ENCODE results near the gene ACE2. TPM values are rescaled to one million over a fixed set of nuclear protein-coding genes. Genes with fewer than 3 reads are reported as not detected.

The ACE2 gene
- total and polyA plus RNA-seq, 2 donors (not counting 1 experiment from before 2014, with no cell fraction given) = not detected

DNA sequence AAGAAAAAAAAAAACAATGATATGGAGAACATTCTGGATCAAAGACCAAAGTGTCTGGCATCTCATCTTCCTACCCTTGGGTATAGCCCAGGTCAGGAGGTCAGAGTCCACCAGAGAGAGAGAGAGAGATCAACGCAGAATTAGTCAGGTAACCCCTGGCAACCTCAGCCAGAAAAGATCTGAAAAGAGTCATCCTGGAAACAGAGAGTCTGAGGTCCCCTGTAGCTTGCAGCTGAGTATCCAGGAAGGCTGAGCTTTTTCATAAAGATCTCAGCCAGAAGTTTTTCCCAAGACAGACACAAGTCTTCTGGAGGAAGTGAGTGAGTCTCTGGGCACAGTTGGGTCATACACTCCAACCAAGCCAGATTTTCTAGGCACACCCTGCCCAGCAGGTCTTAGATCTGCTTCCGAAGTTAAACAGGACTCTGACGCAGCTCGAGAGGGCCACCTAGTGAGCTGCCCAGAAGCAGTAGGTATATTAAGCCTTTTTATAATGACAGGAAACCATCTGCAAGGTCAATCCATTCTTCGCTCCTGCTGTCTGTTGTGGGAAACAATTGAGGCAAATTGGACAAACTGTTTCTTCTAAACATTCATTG, 35.7 kb downstream of the ACE2 start:
- H3K4me1 Mint-ChIP-seq = no peaks in the 10 kb centered on the region
- Histone ChIP-seq H3K4me1 (ENCODE audit: control insufficient read depth in 2 of 2, insufficient read depth in 2 of 2, low read length in 2 of 2) (no peaks in the 10 kb centered on the region), H3K27ac (ENCODE audit: low read length in 2 of 2) (no peak overlapping the region), H3K4me3 (ENCODE audit: control extremely low read depth in 1 of 5, extremely low read depth in 1 of 5, insufficient read depth in 1 of 5, low read depth in 2 of 5, low read length in 4 of 5) (no peak overlapping the region), H3K36me3 (replicated peaks in 1 of 2; ENCODE audit: control extremely low read depth in 1 of 2, control insufficient read depth in 1 of 2, extremely low read depth in 1 of 2, insufficient read depth in 2 of 2, low read length in 1 of 2) (no peaks in the 10 kb centered on the region), H3K9ac (ENCODE audit: low read length) (no peak overlapping the region), H3K79me2 (ENCODE audit: control insufficient read depth, insufficient read depth, low read length) (no peaks in the 10 kb centered on the region), H2AFZ (ENCODE audit: insufficient read depth, low read depth, low read length, poor library complexity, severe bottlenecking) (no peak overlapping the region), H4K20me1 (ENCODE audit: control insufficient read depth, insufficient read depth, low read length, poor library complexity, severe bottlenecking) (no peaks in the 10 kb centered on the region), H3K9me3 (ENCODE audit: control extremely low read depth in 1 of 3, control insufficient read depth in 2 of 3, insufficient read depth in 1 of 3, low read length in 2 of 3) (no peaks in the 10 kb centered on the region), H3K27me3 (replicated peaks in 1 of 4; ENCODE audit: control extremely low read depth in 1 of 4, control insufficient read depth in 3 of 4, insufficient read depth in 4 of 4, low read length in 3 of 4) (peaks cover 0 to 2% (median 0%) of the 10 kb centered on the region in 4 experiments), H3K4me2 (replicated peaks; ENCODE audit: low read depth, low read length, poor library complexity, severe bottlenecking) (no peak overlapping the region)
- whole genome bisulfite sequencing (ENCODE audit: insufficient coverage) = 0% methylated on average over 3 of the region's 5 CpGs
- POLR2A ChIA-PET = no interaction called here
- no peak overlapping the region for H3K27ac Mint-ChIP-seq
- H3K9me3 Mint-ChIP-seq (ENCODE audit: insufficient read depth) = no peaks in the 10 kb centered on the region
- no peak for TF ChIP-seq EZH2 (IDR thresholded peaks at IDR 0.05; ENCODE audit: borderline replicate concordance, insufficient read depth, low read depth, low read length, poor library complexity, severe bottlenecking)
- TF ChIP-seq, protein P1, sequence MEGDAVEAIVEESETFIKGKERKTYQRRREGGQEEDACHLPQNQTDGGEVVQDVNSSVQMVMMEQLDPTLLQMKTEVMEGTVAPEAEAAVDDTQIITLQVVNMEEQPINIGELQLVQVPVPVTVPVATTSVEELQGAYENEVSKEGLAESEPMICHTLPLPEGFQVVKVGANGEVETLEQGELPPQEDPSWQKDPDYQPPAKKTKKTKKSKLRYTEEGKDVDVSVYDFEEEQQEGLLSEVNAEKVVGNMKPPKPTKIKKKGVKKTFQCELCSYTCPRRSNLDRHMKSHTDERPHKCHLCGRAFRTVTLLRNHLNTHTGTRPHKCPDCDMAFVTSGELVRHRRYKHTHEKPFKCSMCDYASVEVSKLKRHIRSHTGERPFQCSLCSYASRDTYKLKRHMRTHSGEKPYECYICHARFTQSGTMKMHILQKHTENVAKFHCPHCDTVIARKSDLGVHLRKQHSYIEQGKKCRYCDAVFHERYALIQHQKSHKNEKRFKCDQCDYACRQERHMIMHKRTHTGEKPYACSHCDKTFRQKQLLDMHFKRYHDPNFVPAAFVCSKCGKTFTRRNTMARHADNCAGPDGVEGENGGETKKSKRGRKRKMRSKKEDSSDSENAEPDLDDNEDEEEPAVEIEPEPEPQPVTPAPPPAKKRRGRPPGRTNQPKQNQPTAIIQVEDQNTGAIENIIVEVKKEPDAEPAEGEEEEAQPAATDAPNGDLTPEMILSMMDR (IDR thresholded peaks at IDR 0.05) = no peak
- intact Hi-C loops (cut with micrococcal nuclease) = no loop called here
- no peak for ATAC-seq (ENCODE audit: low read depth)
- peaks cover 5% of the 10 kb centered on the region for H3K27me3 Mint-ChIP-seq
- H3K4me3 Mint-ChIP-seq = no peak overlapping the region
- CTCF ChIA-PET = no interaction called here
- no peak for DNase-seq

DNA sequence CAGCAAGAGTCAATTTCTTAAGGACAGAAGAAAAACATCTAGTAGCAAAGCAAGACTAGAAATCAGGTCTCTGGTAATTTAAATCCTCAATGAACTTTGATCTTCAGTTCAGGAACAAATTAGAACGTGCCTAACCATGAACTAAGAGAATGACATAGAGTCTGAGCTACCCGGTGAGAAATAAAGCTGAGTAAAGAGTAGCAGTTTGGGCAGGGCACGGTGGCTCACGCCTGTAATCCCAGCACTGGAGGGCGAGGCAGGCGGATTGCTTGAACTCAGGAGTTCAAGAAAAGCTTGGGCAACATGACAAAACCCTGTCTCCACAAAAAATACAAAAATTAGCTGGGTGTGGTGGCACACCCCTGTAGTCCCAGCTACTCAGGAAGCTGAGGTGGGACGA, 37.7 kb downstream of the ACE2 start:
- POLR2A ChIA-PET = no interaction called here
- Histone ChIP-seq H2AFZ (ENCODE audit: insufficient read depth, low read depth, low read length, poor library complexity, severe bottlenecking) (no peak overlapping the region), H3K4me1 (ENCODE audit: control insufficient read depth in 2 of 2, insufficient read depth in 2 of 2, low read length in 2 of 2) (no peaks in the 10 kb centered on the region), H3K36me3 (replicated peaks in 1 of 2; ENCODE audit: control extremely low read depth in 1 of 2, control insufficient read depth in 1 of 2, extremely low read depth in 1 of 2, insufficient read depth in 2 of 2, low read length in 1 of 2) (no peaks in the 10 kb centered on the region), H3K4me3 (ENCODE audit: control extremely low read depth in 1 of 5, extremely low read depth in 1 of 5, insufficient read depth in 1 of 5, low read depth in 2 of 5, low read length in 4 of 5) (no peak overlapping the region), H3K79me2 (ENCODE audit: control insufficient read depth, insufficient read depth, low read length) (no peaks in the 10 kb centered on the region), H3K9ac (ENCODE audit: low read length) (no peak overlapping the region), H3K9me3 (ENCODE audit: control extremely low read depth in 1 of 3, control insufficient read depth in 2 of 3, insufficient read depth in 1 of 3, low read length in 2 of 3) (no peaks in the 10 kb centered on the region), H3K4me2 (replicated peaks; ENCODE audit: low read depth, low read length, poor library complexity, severe bottlenecking) (no peak overlapping the region), H4K20me1 (ENCODE audit: control insufficient read depth, insufficient read depth, low read length, poor library complexity, severe bottlenecking) (no peaks in the 10 kb centered on the region), H3K27me3 (replicated peaks in 1 of 4; ENCODE audit: control extremely low read depth in 1 of 4, control insufficient read depth in 3 of 4, insufficient read depth in 4 of 4, low read length in 3 of 4) (no peaks in the 10 kb centered on the region), H3K27ac (ENCODE audit: low read length in 2 of 2) (no peak overlapping the region)
- H3K4me1 Mint-ChIP-seq = no peaks in the 10 kb centered on the region
- intact Hi-C loops (cut with micrococcal nuclease) = no loop called here
- ATAC-seq (ENCODE audit: low read depth) (no peak), DNase-seq (no peak)
- H3K27me3 Mint-ChIP-seq = peaks cover 5% of the 10 kb centered on the region
- TF ChIP-seq EZH2 (IDR thresholded peaks at IDR 0.05; ENCODE audit: borderline replicate concordance, insufficient read depth, low read depth, low read length, poor library complexity, severe bottlenecking) = no peak
- TF ChIP-seq, protein P1 (IDR thresholded peaks at IDR 0.05) = no peak
- CTCF ChIA-PET = no interaction called here
- H3K9me3 Mint-ChIP-seq (ENCODE audit: insufficient read depth) = no peaks in the 10 kb centered on the region
- no CpG with 5 or more reads among the region's 7 CpGs for WGBS (ENCODE audit: insufficient coverage)
- H3K27ac Mint-ChIP-seq = no peak overlapping the region
- H3K4me3 Mint-ChIP-seq = no peak overlapping the region

All from B cell (primary cell).